Ovary (tissue), 9 donors: ENCODE measurements around the gene GPR65. TPM values are rescaled to one million over a fixed set of nuclear protein-coding genes. Genes with fewer than 3 reads are reported as not detected.

Source experiments
- DNase-seq, 5 donors: peaks; one replicate each; pipeline ENCODE4 v3.0.0-alpha.2; 2019 to 2020
- H3K27ac ChIP-seq, 2 donors: fragments of 200-600 bp; one replicate each; pipeline versions ENCODE4 v1.5.1 to v1.8.0; 2019 to 2022
- H3K27me3 ChIP-seq: fragments of 200-600 bp; one replicate; pipeline ENCODE4 v1.8.0; 2022
- H3K36me3 ChIP-seq: fragments of 200-600 bp; sonication (generic); one replicate; pipeline ENCODE4 v1.5.1; 2019
- H3K4me1 ChIP-seq: one replicate; pipeline ENCODE4 v1.8.1; 2013; ENCODE audit warnings: mild to moderate bottlenecking, moderate library complexity; ENCODE audit not compliant: insufficient read depth
- H3K4me3 ChIP-seq: fragments of 200-600 bp; sonication (generic); one replicate; pipeline ENCODE4 v1.5.1; 2017
- H3K9me3 ChIP-seq, 2 donors: fragments of 200-600 bp in 1 of 2; sonication (generic) in 1 of 2; one replicate each; pipeline versions ENCODE4 v1.5.1 to v1.8.1; 2013 to 2019; ENCODE audit warnings: mild to moderate bottlenecking in 1 of 2, moderate library complexity in 1 of 2
- EP300 ChIP-seq: sonication (generic); formaldehyde crosslinking; IDR thresholded peaks from one replicate; pipeline ENCODE4 v1.6.1; 2017; ENCODE audit warnings: antibody characterized with exemption
- POLR2A ChIP-seq: fragments of 450-650 bp; IDR thresholded peaks from one replicate; pipeline ENCODE4 v1.6.1; 2017; ENCODE audit warnings: antibody characterized with exemption, mild to moderate bottlenecking, moderate library complexity
- WGBS, 3 donors: extraction: QIAGEN DNeasy Blood & Tissue Kit in 1 of 3; methylation state at CpG; one replicate each; pipeline versions ENCODE4 v1.1.5 to v1.1.7; 2013 to 2017; 5-methylcytosine and 5-hydroxymethylcytosine counted together
- intact Hi-C, 4 donors: fragments of 100-400 bp; cut with DNase I; formaldehyde crosslinking; loops; one replicate each; pipeline versions ENCODE4 v1.11.0 to v1.15.1; 2022 to 2023
- polyA plus RNA-seq, 2 donors: library from polyadenylated mRNA; stranded (reverse); fragments of 200-250 nt in 1 of 2; fragments of 350-450 nt in 1 of 2; fragmentation: Illumina TruSeq in 1 of 2; extraction: RNeasy Lipid Tissue Mini Kit (QIAGEN cat#74804) in 1 of 2; gene quantifications; one replicate each; pipeline ENCODE4 v1.2.3, GENCODE V29; 2013 to 2014
- total RNA-seq, 7 donors: library from RNA; depleted of rRNA in 2 of 7; stranded (reverse); fragments of >200 nt in 2 of 7; fragmentation: NEBNext Ultra II Directional in 3 of 7; extraction: Animal tissue kit (Norgen Biotek cat#: 25700) in 3 of 7; gene quantifications; one replicate each; pipeline versions ENCODE4 v1.1.0 to v1.2.4, GENCODE V29; 2016 to 2023
- TF ChIP-seq, protein P1 (sequence below), 3 donors: fragments of 450-650 bp in 2 of 3; fragments of 200-600 bp in 1 of 3; IDR thresholded peaks; one replicate each; pipeline versions ENCODE4 v1.5.1 to v1.8.0; 2016 to 2022; ENCODE audit warnings: antibody characterized with exemption in 3 of 3, mild to moderate bottlenecking in 1 of 3
- donor health status: DM: no; HTN: no; CAD: no; lungs with moderate emphysema.
- donor health status: DM: no; HTN: no; CAD: no.
- donor health status: Bipolar disorder and iron deficiency.
- donor health status: DM: yes; HTN: yes; CAD: no.
- donor health status: DM: no; HTN: no; CAD: no.
- donor health status: DM: yes; HTN: yes; CAD: no.

GPR65 gene
- total and polyA plus RNA-seq, 9 donors = 0.19 to 2.2 (median 0.70) TPM

DNA sequence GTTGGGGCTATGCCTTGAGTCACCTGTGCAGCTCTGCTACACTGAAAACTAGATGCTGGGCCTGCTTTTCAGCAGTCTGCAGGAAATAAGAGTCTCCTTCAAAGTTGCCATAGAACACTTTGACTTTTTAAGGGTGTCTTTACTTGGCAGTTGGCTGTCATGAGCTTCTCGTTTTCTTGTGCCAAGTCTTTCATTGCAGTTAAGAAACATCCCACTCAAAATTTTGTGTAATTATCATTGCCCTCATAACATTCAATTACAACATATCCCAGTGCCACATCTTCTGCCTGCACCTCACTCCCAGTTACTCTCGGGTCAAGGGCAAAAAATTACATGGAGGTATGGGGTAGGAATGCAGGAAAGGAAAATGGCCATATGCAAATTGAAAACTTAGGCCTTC is 29.1 kb downstream of the GPR65 start:
- no peak for DNase-seq
- no peaks in the 10 kb centered on the region for H3K36me3 ChIP-seq
- no peak overlapping the region for H3K4me3 ChIP-seq
- H3K9me3 ChIP-seq = no peaks in the 10 kb centered on the region
- no peaks in the 10 kb centered on the region for H3K4me1 ChIP-seq
- H3K27me3 ChIP-seq = no peaks in the 10 kb centered on the region
- intact Hi-C loops = no loop called here
- 30 to 38% (median 31%) methylated on average over 2 of the region's 2 CpGs for WGBS, 3 donors
- TF ChIP-seq EP300 = no peak
- TF ChIP-seq, protein P1, sequence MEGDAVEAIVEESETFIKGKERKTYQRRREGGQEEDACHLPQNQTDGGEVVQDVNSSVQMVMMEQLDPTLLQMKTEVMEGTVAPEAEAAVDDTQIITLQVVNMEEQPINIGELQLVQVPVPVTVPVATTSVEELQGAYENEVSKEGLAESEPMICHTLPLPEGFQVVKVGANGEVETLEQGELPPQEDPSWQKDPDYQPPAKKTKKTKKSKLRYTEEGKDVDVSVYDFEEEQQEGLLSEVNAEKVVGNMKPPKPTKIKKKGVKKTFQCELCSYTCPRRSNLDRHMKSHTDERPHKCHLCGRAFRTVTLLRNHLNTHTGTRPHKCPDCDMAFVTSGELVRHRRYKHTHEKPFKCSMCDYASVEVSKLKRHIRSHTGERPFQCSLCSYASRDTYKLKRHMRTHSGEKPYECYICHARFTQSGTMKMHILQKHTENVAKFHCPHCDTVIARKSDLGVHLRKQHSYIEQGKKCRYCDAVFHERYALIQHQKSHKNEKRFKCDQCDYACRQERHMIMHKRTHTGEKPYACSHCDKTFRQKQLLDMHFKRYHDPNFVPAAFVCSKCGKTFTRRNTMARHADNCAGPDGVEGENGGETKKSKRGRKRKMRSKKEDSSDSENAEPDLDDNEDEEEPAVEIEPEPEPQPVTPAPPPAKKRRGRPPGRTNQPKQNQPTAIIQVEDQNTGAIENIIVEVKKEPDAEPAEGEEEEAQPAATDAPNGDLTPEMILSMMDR (IDR thresholded peaks at IDR 0.05) = no peak
- TF ChIP-seq POLR2A = no peak
- H3K27ac ChIP-seq = no peak overlapping the region

DNA sequence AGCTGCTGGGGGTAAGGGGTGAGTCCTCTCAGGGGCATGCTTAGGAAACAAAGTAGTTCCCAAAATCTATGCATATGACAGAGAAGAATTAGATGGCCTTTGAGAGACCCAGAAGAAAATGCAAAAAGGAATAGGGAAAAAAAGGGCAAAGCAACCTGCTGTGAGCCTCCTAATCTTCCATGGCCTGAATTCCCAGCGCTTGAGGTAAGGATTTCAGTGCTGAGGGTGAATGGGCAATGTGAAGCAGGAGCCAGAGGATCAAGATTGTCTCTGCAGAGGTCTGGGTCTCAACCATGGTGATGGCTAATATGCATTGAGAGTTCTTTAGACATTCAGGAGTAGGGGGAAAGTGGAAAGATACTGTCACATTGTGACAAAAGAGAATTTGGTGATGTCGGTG is 31.5 kb downstream of the GPR65 start:
- TF ChIP-seq EP300 = no peak
- TF ChIP-seq, protein P1 (IDR thresholded peaks at IDR 0.05) = no peak
- no peak for TF ChIP-seq POLR2A

DNA sequence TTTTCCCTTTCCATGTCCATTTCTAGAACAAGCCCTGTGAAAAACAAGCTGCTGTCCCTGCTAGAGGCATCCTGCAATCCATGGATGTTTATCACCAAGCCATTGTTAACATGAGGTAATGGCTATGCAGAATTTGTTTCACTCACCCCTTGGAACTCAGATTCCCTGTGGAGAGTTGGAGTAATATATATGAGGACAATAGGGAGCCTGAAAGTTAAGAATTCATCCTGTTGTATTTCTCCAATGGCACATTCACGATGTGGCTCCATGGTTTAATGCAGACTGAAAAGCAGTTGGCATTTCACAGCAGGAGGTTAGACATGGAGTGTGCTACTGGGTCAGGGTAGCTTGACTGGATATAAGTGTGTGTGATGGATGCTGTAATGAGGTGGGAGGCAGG is 32.4 kb downstream of the GPR65 start:
- 67 to 84% (median 71%) methylated on average over 1 of the region's 1 CpG for WGBS, 3 donors
- no peaks in the 10 kb centered on the region for H3K4me1 ChIP-seq
- no peak for DNase-seq

More for the DNA sequence above, 31.5 kb downstream of the GPR65 start:
- Histone ChIP-seq H3K27me3 (no peaks in the 10 kb centered on the region), H3K36me3 (no peaks in the 10 kb centered on the region), H3K9me3 (no peaks in the 10 kb centered on the region), H3K27ac (no peak overlapping the region), H3K4me3 (no peak overlapping the region), H3K4me1 (no peaks in the 10 kb centered on the region)
- 82 to 84% (median 83%) methylated on average over 2 of the region's 2 CpGs for WGBS, 3 donors
- DNase-seq = no peak
- intact Hi-C loops = no loop called here

DNA sequence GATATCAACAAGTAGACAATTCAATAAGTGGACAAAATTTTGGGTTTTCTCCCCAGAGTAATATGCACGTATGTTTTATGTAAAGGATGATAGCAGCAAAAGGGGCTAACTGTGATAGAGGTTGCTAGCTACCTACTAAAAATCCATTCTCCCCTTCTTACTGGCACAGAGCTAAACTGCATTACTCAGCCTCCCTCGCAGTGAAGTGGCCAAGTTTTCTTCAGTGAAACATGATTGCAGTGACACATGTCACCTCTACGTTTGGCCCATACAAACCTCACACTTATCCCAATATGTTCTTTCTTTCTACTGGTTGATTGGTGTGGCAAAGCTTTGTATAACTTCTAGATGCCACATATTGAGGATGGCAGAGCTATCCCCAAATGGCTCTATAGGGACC is 34.3 kb downstream of the GPR65 start:
- intact Hi-C loops = no loop called here
- no peaks in the 10 kb centered on the region for H3K36me3 ChIP-seq
- WGBS, 3 donors = 57 to 75% (median 63%) methylated on average over 3 of the region's 3 CpGs

More for the DNA sequence above, 32.4 kb downstream of the GPR65 start:
- TF ChIP-seq POLR2A (no peak), EP300 (no peak)
- H3K27ac ChIP-seq = no peak overlapping the region
- no peaks in the 10 kb centered on the region for H3K36me3 ChIP-seq
- H3K27me3 ChIP-seq = no peaks in the 10 kb centered on the region
- intact Hi-C loops = no loop called here
- H3K4me3 ChIP-seq = no peak overlapping the region
- no peaks in the 10 kb centered on the region for H3K9me3 ChIP-seq

DNA sequence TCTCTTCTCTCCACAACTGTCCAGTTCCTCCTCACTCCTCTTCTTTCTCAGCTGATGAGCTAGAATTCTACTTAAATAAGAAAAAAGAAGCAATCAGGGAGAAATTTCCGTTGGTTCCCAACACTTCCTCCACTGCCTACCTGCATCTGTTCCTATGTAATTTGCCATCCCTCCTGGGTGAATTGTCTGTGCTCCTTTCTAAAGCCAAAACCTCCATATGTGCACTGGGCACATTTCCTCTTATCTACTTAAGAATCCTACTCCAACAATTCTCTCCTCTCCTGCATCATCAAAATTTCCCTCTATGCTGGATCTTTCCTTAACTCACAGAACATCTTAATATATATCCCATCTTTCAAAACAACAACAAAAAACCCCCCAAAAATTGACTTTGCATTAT is 35.2 kb downstream of the GPR65 start:
- TF ChIP-seq POLR2A = no peak
- no peak for TF ChIP-seq EP300
- TF ChIP-seq, protein P1 (IDR thresholded peaks at IDR 0.05) = no peak
- Histone ChIP-seq H3K36me3 (no peaks in the 10 kb centered on the region), H3K27ac (no peak overlapping the region), H3K4me3 (no peak overlapping the region), H3K9me3 (no peaks in the 10 kb centered on the region), H3K4me1 (no peaks in the 10 kb centered on the region), H3K27me3 (no peaks in the 10 kb centered on the region)
- intact Hi-C loops = no loop called here
- no peak for DNase-seq
- whole genome bisulfite sequencing, 3 donors = 63 to 69% (median 66%) methylated on average over 1 of the region's 1 CpG

More for the DNA sequence above, 34.3 kb downstream of the GPR65 start:
- Histone ChIP-seq H3K27me3 (no peaks in the 10 kb centered on the region), H3K27ac (no peak overlapping the region), H3K9me3 (no peaks in the 10 kb centered on the region), H3K4me3 (no peak overlapping the region), H3K4me1 (no peaks in the 10 kb centered on the region)
- TF ChIP-seq EP300 (no peak), POLR2A (no peak)
- TF ChIP-seq, protein P1 (IDR thresholded peaks at IDR 0.05) = no peak
- no peak for DNase-seq
